HCT116 (cell line): ENCODE results near the gene PDILT. TPM values are rescaled to one million over a fixed set of nuclear protein-coding genes. Genes with fewer than 3 reads are reported as not detected.

Source experiments
- ATAC-seq: fragments of 200-7000 bp; cut with Tn5 transposase; 2 replicates; pipeline ENCODE4 v1.9.1; 2020; ENCODE audit warnings: mild to moderate bottlenecking, moderate library complexity
- BruUV-seq: library from RNA; stranded (reverse); fragments of 400-500 nt; replicated peaks from 2 replicates; lab custom pipeline; 2021; lab: Mats Ljungman, UMichigan
- CTCF ChIA-PET: fragments of 300-600 bp; sonication (Branson Sonifier 250); formaldehyde crosslinking; loops from one replicate; lab custom pipeline; 2021; ENCODE audit warnings: antibody characterized with exemption; lab: Charles Lee
- POLR2A ChIA-PET: fragments of 300-600, 350-600 bp; sonication (Branson Sonifier 250); formaldehyde crosslinking; loops from one replicate; lab custom pipeline; 2021; ENCODE audit warnings: antibody characterized with exemption; lab: Charles Lee
- RAD21 ChIA-PET, 2 experiments: fragments of 300-600 bp; sonication (Branson Sonifier 250); formaldehyde crosslinking; loops; one replicate each; lab custom pipeline; 2023; ENCODE audit warnings: low total read pairs in 2 of 2; ENCODE audit not compliant: uncharacterized antibody in 2 of 2, unreplicated experiment in 2 of 2, low non-redundant PET in 1 of 2; lab: Charles Lee
- DNase-seq: peaks from one replicate; pipeline ENCODE4 v3.0.0-alpha.2; 2010; ENCODE audit warnings: low read depth, low spot score
- H2AFZ ChIP-seq: fragments of 200-600 bp; shearing (Covaris generic), sonication (generic); 2 replicates; pipeline ENCODE4 v1.6.1; 2017; ENCODE audit warnings: low read depth, mixed run types, mixed read lengths, antibody characterized with exemption, low read length; ENCODE audit not compliant: poor library complexity, severe bottlenecking
- H3K27ac ChIP-seq: 2 replicates; pipeline ENCODE4 v1.5.1; 2012; ENCODE audit warnings: low read depth, low read length
- H3K27me3 ChIP-seq: fragments of 200-600 bp; sonication (generic); 2 replicates; pipeline ENCODE4 v1.6.1; 2016; ENCODE audit warnings: mixed run types, low read length, mixed read lengths; ENCODE audit not compliant: insufficient read depth
- H3K36me3 ChIP-seq, 2 experiments: fragments of 200-500 bp in 1 of 2; fragments of 200-600 bp in 1 of 2; sonication (Bioruptor generic) in 1 of 2; sonication (generic) in 1 of 2; 2 replicates each; pipeline versions ENCODE4 v1.5.1 to v1.6.1; 2014 to 2016; ENCODE audit warnings: low read length in 2 of 2, inconsistent platforms in 1 of 2, mixed read lengths in 1 of 2, mixed run types in 1 of 2; ENCODE audit not compliant: insufficient read depth in 2 of 2, control insufficient read depth in 1 of 2
- H3K4me1 ChIP-seq, 2 experiments: fragments of 200-600 bp in 1 of 2; sonication (generic) in 1 of 2; 2 replicates each; pipeline versions ENCODE4 v1.5.1 to v1.6.1; 2012 to 2017; ENCODE audit warnings: low read length in 2 of 2, inconsistent platforms in 1 of 2, mild to moderate bottlenecking in 1 of 2, mixed read lengths in 1 of 2, mixed run types in 1 of 2, moderate library complexity in 1 of 2; ENCODE audit not compliant: insufficient read depth in 2 of 2, control insufficient read depth in 1 of 2
- H3K4me2 ChIP-seq: fragments of 200-600 bp; sonication (generic); 2 replicates; pipeline ENCODE4 v1.6.1; 2017; ENCODE audit warnings: mixed run types, low read length, mixed read lengths
- H3K4me3 ChIP-seq, 2 experiments: fragments of 200-600 bp in 1 of 2; sonication (generic) in 1 of 2; replicated peaks in 1 of 2; 2 replicates each; pipeline ENCODE4 v1.5.1; 2011 to 2016; ENCODE audit warnings: low read length in 2 of 2, control low read depth in 1 of 2, low read depth in 1 of 2, mild to moderate bottlenecking in 1 of 2, mixed read lengths in 1 of 2, mixed run types in 1 of 2
- H3K79me2 ChIP-seq: fragments of 200-600 bp; sonication (generic); 2 replicates; pipeline ENCODE4 v1.6.1; 2017; ENCODE audit warnings: mild to moderate bottlenecking, mixed run types, low read length, moderate library complexity, mixed read lengths; ENCODE audit not compliant: insufficient read depth
- H3K9ac ChIP-seq: fragments of 200-600 bp; sonication (generic); 2 replicates; pipeline ENCODE4 v1.6.1; 2016; ENCODE audit warnings: low read length, mixed read lengths
- H3K9me2 ChIP-seq: fragments of 200-600 bp; sonication (generic), shearing (Covaris generic); 2 replicates; pipeline ENCODE4 v1.6.1; 2017; ENCODE audit warnings: mixed run types, mild to moderate bottlenecking, moderate library complexity; ENCODE audit not compliant: insufficient read depth
- H3K9me3 ChIP-seq, 2 experiments: fragments of 200-500 bp in 1 of 2; fragments of 200-600 bp in 1 of 2; sonication (Bioruptor generic) in 1 of 2; sonication (generic) in 1 of 2; 2 replicates each; pipeline ENCODE4 v1.6.1; 2014 to 2017; ENCODE audit warnings: low read length in 2 of 2, mixed read lengths in 2 of 2, inconsistent platforms in 1 of 2, low read depth in 1 of 2, mild to moderate bottlenecking in 1 of 2, mixed run types in 1 of 2, moderate library complexity in 1 of 2; ENCODE audit not compliant: control insufficient read depth in 1 of 2, insufficient read depth in 1 of 2
- H4K20me1 ChIP-seq: fragments of 200-600 bp; sonication (generic), shearing (Covaris generic); 2 replicates; pipeline ENCODE4 v1.6.1; 2017; ENCODE audit warnings: mixed run types, mild to moderate bottlenecking, moderate library complexity; ENCODE audit not compliant: insufficient read depth
- FOSL1 ChIP-seq: IDR thresholded peaks from 2 replicates; pipeline ENCODE4 v1.6.1; 2012; ENCODE audit warnings: low read depth
- MAX ChIP-seq: IDR thresholded peaks from 2 replicates; pipeline ENCODE4 v1.6.1; 2012
- REST ChIP-seq: IDR thresholded peaks from 2 replicates; pipeline ENCODE4 v1.6.1; 2012; ENCODE audit warnings: low read depth
- SP1 ChIP-seq: IDR thresholded peaks from 2 replicates; pipeline ENCODE4 v1.6.1; 2012; ENCODE audit warnings: low read depth
- intact Hi-C: fragments of 100-400 bp; cut with micrococcal nuclease; formaldehyde crosslinking; loops from 2 replicates; pipeline ENCODE4 v1.10.0; 2022
- total RNA-seq: library from RNA; stranded (reverse); gene quantifications from one replicate; pipeline ENCODE4 v1.2.1, GENCODE V29; 2021; ENCODE audit not compliant: unreplicated experiment

The PDILT gene
- total RNA-seq, 1 experiment from 2014 or later, result not detected

DNA sequence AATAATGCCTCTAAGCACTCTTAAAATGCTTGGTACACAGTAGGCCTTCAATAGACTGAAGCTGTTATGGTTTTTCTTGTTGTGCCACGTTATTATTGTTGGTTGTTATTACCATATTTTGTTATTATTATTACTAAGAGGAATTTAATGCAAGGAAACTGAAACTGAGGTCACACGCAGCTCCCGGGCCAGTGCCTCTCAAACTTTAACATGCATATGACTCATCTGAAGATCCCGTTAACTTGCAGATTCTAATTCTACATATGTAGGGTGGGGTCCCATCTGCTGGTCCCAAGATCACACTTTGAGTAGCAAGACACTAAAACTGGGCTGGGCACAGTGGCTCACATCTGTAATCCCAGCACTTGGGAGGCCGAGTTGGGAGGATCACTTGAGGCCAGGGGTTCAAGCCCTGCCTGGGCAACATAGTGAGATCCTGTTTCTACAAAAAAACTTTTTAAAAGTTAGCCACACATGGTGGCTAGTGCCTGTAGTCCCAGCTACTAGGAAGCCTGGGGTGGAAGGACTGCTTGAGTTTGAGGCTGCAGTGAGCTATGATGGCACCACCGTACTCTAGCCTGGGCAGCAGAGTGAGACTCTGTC is 5.7 kb upstream of the PDILT start (continued):
- TF ChIP-seq REST (no peak), MAX (no peak), FOSL1 (no peak)

- BruUV-seq, result no TSS peak
- ATAC-seq, result no peak
These were observed 5.0 kb upstream of the PDILT start, which contains the start of gene ACSM5 for GRCh38 chr16:20409398-20410120. ACSM5 (plus strand) TSS chr16:20409534; CDS start chr16:20411485, 1,951 bp downstream.

More at GRCh38 chr16:20409398-20410120, 5.0 kb upstream of the PDILT start, which contains the start of gene ACSM5:
- H2AFZ ChIP-seq, result no peak within 1 kb of the TSS
- H3K4me3 ChIP-seq, result no peak within 1 kb of the TSS
- H3K9ac ChIP-seq, result no peak within 1 kb of the TSS
- H3K9me2 ChIP-seq, result no peaks in the 10 kb centered on the region
- no peaks in the 10 kb centered on the region for H3K9me3 ChIP-seq
- no peak for TF ChIP-seq SP1
- CTCF ChIA-PET, result no interaction called here
- intact Hi-C loops, result no loop called here
- H3K79me2 ChIP-seq, result no peaks in the 10 kb centered on the region
- POLR2A ChIA-PET, result no interaction called here
- DNase-seq, result no peak
- no peak within 1 kb of the TSS for H3K4me2 ChIP-seq
- no peak within 1 kb of the TSS for H3K27ac ChIP-seq
- H3K27me3 ChIP-seq, result peaks cover 9% of the 10 kb centered on the region
- RAD21 ChIA-PET, result no interaction called here
- H3K4me1 ChIP-seq, result no peaks in the 10 kb centered on the region
- no peaks in the 10 kb centered on the region for H3K36me3 ChIP-seq
- no peaks in the 10 kb centered on the region for H4K20me1 ChIP-seq
